GM18520 (cell line): ENCODE data around the gene SULT2B1.
"Not testable (repeated sequence)": the region's sequence is repeated elsewhere in the genome, so short reads cannot be mapped to it uniquely, and the experiment has no call there.

Experiments
- ATAC-seq: cut with Tn5 transposase; IDR thresholded peaks from one replicate; pipeline ENCODE4 v1.9.1; 2021; ENCODE audit not compliant: unreplicated experiment

The SULT2B1 gene

DNA sequence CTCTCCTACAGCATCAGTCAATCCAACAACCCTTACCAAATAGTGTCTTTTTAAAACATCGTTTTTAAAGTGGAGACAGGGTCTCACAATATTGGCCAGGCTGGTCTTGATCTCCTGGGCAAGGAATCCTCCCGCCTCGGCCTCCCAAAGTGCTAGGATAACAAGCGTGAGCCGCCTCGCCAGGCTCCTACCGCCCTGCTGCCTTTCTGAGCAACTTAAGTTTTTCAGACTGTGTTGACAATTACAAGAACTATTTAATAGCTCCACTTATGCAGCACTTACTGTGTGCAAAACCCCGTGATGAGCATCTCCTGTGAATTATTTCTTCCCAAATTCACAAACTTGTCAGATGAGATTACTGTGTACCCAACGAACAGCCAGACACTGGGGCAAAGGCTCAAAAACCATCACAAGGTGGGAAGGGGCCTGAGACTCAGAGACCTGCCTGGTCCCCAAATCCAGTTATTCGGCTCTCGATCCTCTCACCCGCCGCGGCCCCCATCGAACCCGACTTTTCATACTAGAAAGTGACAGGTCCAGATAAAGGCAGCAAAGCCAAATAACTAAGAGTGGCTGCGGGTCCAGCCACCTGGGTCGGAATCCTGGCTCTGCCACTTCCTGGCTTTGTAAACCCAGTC is 66.4 kb downstream of the SULT2B1 start:
- no peak for ATAC-seq

- ATAC-seq = peak; percentile 84
Observed at GRCh38 chr19:48618916-48619691, 67.1 kb downstream of the SULT2B1 start, which contains the start of the genes RPL18 and SPHK2. Gene RPL18 (minus strand): TSS chr19:48619178. CDS start chr19:48619143, 35 bp downstream. Gene SPHK2 (plus strand): TSS chr19:48619506. CDS start chr19:48620515, 1,009 bp downstream.

DNA sequence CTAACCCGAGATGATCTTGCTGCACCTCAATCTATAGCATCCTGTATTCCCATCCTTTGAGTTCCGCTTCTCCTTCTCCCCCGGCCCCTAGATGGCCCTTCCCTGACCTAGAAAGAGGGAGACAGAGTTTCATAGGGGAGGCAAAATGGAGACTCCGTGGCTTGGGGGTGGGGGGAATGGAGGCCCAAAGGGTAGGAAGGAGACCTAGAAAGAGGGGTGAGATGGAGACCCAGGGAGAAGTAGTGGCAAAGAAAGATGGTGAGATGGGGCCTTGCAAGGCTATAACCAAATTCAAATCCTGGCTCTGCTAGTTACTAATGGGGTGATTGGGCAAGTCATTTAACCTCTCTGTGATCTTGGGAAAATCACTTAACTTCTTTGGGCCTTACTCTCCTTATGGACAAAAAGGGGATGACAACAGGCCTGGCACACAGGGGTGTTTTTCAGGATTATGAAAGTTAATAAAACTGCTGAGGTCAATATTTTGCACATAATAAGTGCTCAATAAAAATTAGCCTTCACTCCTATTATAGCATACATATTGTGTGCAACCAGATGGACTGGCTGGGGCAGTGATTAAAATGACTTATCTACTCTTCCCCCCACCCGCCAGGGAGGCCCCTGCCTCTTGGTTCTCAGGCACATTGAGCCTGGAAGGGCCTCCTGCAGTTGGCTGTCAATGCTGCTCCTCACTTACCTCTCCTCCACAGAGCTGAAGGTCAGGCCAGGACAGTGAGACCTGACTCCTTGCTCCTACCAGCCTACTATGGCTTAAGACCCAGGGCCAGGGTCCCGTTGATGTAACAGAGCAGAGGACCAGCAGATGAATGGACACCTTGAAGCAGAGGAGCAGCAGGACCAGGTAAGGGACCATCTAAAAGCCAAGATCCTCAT is 68.0 kb downstream of the SULT2B1 start:
- ATAC-seq = no peak

DNA sequence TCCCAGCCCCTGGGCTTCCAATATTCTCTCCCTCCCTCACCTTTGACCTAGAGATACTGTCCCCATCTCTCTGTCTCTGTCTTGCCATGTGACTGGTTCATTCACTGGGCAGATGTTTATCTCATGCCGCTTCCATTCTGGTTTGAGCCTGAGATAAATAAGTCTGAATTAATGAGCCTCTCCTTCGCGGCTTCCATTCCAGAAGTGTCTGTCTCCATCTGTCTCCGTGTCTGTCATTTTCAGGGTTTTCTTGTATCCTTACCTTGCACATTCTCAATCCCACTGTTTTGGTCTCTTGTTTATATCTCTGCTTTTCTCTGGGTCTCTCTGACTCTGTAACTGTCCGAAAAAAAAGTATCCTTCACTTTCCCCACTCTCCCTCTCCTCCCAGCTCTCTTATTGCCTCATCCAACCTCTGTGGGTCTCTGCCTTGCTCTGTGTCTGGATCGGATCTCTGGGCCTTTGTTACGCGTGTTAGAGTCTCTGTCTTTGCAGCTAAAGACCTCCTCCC is 71.6 kb downstream of the SULT2B1 start:
- ATAC-seq = no peak

- ATAC-seq = peak; percentile 35
Observed at GRCh38 chr19:48624067-48624594, 72.2 kb downstream of the SULT2B1 start.

GRCh38 chr19:48624791-48625723 is 73.1 kb downstream of the SULT2B1 start:
- ATAC-seq = no peak

DNA sequence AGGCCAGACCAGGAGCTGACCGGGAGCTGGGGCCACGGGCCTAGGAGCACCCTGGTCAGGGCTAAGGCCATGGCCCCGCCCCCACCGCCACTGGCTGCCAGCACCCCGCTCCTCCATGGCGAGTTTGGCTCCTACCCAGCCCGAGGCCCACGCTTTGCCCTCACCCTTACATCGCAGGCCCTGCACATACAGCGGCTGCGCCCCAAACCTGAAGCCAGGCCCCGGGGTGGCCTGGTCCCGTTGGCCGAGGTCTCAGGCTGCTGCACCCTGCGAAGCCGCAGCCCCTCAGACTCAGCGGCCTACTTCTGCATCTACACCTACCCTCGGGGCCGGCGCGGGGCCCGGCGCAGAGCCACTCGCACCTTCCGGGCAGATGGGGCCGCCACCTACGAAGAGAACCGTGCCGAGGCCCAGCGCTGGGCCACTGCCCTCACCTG is 73.9 kb downstream of the SULT2B1 start:
- ATAC-seq = no peak

- no peak for ATAC-seq
Observed at GRCh38 chr19:48627201-48627864, 75.4 kb downstream of the SULT2B1 start.

DNA sequence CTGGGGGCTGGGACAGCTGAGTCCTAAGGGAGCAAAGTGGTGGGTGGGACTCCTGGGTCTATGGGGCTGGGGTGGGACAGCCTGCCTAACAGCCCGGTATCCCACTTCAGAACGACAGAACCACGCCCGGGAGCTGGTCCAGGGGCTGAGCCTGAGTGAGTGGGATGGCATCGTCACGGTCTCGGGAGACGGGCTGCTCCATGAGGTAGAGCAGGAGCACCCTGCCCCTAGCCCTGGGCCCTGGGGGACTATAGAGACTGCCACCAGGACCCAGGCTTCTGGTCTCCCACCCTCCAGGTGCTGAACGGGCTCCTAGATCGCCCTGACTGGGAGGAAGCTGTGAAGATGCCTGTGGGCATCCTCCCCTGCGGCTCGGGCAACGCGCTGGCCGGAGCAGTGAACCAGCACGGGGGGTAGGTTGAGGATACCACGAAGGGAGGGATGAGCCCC is 75.9 kb downstream of the SULT2B1 start:
- no peak for ATAC-seq

- no peak for ATAC-seq
Observed at GRCh38 chr19:48628486-48629296, 76.7 kb downstream of the SULT2B1 start.

DNA sequence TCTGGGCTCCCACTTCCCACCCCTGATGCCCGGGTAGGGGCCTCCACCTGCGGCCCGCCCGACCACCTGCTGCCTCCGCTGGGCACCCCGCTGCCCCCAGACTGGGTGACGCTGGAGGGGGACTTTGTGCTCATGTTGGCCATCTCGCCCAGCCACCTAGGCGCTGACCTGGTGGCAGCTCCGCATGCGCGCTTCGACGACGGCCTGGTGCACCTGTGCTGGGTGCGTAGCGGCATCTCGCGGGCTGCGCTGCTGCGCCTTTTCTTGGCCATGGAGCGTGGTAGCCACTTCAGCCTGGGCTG is 77.3 kb downstream of the SULT2B1 start:
- ATAC-seq = no peak

GRCh38 chr19:48629599-48630295 is 77.8 kb downstream of the SULT2B1 start:
- no peak for ATAC-seq

DNA sequence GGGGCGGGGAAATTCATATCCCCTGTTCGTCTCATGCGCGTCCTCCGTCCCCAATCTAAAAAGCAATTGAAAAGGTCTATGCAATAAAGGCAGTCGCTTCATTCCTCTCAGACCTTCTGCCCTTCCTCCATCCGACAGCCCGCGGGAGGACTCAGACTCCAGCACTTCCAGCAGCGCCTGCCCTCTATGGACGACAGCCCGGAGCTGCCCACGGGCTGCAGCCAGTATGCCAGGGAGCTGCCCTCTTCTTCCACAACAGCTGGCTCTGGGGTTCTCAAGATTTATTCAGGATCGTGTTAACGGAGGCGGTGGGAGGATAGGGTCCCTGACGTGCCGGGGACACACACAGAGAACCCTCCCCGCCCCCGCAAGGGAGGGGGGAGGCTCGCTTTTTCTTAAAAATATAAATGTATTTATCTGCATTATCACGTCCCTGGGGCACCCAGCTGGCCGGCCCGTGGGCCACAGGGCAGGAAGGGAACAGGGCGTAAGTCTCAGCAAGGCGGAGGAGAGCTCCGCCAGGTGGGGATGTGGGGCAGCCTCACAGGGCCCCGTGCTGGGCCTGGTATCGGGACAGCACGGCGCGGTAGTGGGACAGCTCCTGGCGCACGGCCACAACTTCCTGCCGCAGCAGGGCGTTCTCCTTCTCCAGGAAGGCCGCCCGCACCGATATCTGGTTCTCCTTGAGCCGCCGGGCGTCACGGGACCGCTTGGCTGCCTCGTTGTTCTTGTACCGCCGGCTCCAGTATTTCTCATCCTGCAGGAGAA is 78.5 kb downstream of the SULT2B1 start:
- no peak for ATAC-seq

DNA sequence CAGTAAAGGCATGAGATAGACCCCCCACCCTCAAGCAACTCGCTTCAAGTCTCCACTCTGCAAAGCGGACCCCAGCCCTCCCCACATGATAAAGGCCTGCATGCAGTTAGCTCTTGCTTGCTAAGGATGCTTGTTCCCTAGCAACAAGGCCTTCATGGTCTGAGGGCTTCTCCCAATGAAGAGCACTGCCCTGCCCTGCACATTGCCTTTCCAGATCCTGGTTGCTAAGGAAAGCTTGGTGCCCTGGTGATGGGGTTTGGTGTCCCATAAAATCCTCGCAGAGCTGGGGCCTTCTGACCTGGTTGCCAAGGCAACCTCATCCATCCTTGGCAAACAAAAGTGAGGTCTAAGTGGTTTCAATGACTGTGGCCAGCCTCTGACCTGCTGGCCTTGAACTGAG is 79.3 kb downstream of the SULT2B1 start:
- ATAC-seq = no peak

- not testable (repeated sequence) for ATAC-seq
Observed at GRCh38 chr19:48632286-48632685, 80.3 kb downstream of the SULT2B1 start.

GRCh38 chr19:48632692-48633147 is 80.7 kb downstream of the SULT2B1 start:
- ATAC-seq = no peak
